Esophagus squamous epithelium (tissue), 4 donors: Measurements from ENCODE around the gene KRT35.

Experiments used
- POLR2A ChIP-seq, 4 donors: fragments of 450-650 bp; IDR thresholded peaks; one replicate each; pipeline ENCODE4 v1.6.1; 2017; ENCODE audit warnings: antibody characterized with exemption in 4 of 4, mild to moderate bottlenecking in 4 of 4, moderate library complexity in 3 of 4
- TF ChIP-seq, protein P1 (sequence below), 6 experiments: fragments of 450-650 bp in 4 of 6; fragments of 200-600 bp in 2 of 6; sonication (generic) in 2 of 6; IDR thresholded peaks; one replicate each; pipeline ENCODE4 v1.5.1; 2016 to 2019; ENCODE audit warnings: antibody characterized with exemption in 6 of 6, mild to moderate bottlenecking in 4 of 6, moderate library complexity in 4 of 6

DNA sequence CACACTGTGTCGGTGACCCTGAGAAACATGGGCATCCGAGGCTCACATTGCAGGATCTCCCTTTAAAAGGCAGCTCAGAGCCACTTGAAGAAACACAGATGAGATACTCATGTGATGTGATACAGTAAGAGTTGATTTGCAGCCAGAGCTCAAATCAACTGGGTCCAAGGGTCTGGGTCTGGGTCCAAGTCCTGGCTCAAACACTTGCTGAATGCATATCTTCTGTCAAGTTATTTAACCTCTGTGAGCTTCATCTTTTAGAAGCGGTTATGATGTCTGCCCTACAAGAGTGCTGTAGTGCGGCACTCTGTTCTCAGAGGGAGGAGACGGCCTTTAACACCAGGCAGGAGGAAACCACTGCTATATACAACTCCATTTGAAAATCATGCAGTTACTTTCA is 46.5 kb downstream of the KRT35 start:
- no peak for TF ChIP-seq POLR2A (IDR thresholded peaks at IDR 0.05)
- TF ChIP-seq, protein P1, sequence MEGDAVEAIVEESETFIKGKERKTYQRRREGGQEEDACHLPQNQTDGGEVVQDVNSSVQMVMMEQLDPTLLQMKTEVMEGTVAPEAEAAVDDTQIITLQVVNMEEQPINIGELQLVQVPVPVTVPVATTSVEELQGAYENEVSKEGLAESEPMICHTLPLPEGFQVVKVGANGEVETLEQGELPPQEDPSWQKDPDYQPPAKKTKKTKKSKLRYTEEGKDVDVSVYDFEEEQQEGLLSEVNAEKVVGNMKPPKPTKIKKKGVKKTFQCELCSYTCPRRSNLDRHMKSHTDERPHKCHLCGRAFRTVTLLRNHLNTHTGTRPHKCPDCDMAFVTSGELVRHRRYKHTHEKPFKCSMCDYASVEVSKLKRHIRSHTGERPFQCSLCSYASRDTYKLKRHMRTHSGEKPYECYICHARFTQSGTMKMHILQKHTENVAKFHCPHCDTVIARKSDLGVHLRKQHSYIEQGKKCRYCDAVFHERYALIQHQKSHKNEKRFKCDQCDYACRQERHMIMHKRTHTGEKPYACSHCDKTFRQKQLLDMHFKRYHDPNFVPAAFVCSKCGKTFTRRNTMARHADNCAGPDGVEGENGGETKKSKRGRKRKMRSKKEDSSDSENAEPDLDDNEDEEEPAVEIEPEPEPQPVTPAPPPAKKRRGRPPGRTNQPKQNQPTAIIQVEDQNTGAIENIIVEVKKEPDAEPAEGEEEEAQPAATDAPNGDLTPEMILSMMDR (IDR thresholded peaks at IDR 0.05) = no peak
